ENCODE measurements around the gene PLEKHG5.

PLEKHG5 gene

GRCh38 chr1:6477039-6477820 lies 14.2 kb downstream of the PLEKHG5 start:
- no peak for DNase-seq

- DNase-seq, result no peak
Observed at GRCh38 chr1:6476483-6476882, 15.0 kb downstream of the PLEKHG5 start.

GRCh38 chr1:6475381-6476133 lies 15.9 kb downstream of the PLEKHG5 start:
- DNase-seq, result peak in 38 of 56 donors; percentile 1 to 68 (median 16)

GRCh38 chr1:6474815-6475282 lies 16.6 kb downstream of the PLEKHG5 start:
- no peak for DNase-seq

GRCh38 chr1:6473974-6474814 lies 17.3 kb downstream of the PLEKHG5 start:
- DNase-seq, result no peak

GRCh38 chr1:6473156-6473555 lies 18.3 kb downstream of the PLEKHG5 start:
- no peak for DNase-seq

- DNase-seq, result no peak
Observed at GRCh38 chr1:6472391-6472790, 19.1 kb downstream of the PLEKHG5 start.

- DNase-seq, result no peak
Observed at GRCh38 chr1:6471970-6472368, 19.5 kb downstream of the PLEKHG5 start.

GRCh38 chr1:6471086-6471969 lies 20.1 kb downstream of the PLEKHG5 start:
- DNase-seq, result no peak

- no peak for DNase-seq
Observed at GRCh38 chr1:6470132-6471085, 21.1 kb downstream of the PLEKHG5 start.

GRCh38 chr1:6468729-6469461 lies 22.6 kb downstream of the PLEKHG5 start:
- DNase-seq, result no peak

GRCh38 chr1:6467744-6468688 lies 23.5 kb downstream of the PLEKHG5 start:
- no peak for DNase-seq

GRCh38 chr1:6467224-6467623 lies 24.2 kb downstream of the PLEKHG5 start:
- DNase-seq, result no peak

- DNase-seq, result no peak
Observed at GRCh38 chr1:6466751-6467150, 24.7 kb downstream of the PLEKHG5 start.

- no peak for DNase-seq
Observed at GRCh38 chr1:6466023-6466422, 25.4 kb downstream of the PLEKHG5 start, which contains the start of gene TNFRSF25. TNFRSF25 (minus strand) TSS chr1:6466173; CDS start chr1:6466107, 66 bp downstream.

- DNase-seq, result no peak
Observed at GRCh38 chr1:6465461-6466005, 25.9 kb downstream of the PLEKHG5 start.

GRCh38 chr1:6464915-6465314 lies 26.6 kb downstream of the PLEKHG5 start:
- no peak for DNase-seq

All from nucleus accumbens (tissue), 56 donors.